ENCODE measurements around the gene MYO1B.

The MYO1B gene

GRCh38 chr2:191301971-191302370 is 56.8 kb downstream of the MYO1B start:
- no peak for DNase-seq

GRCh38 chr2:191302459-191303139 is 57.4 kb downstream of the MYO1B start:
- peak; percentile 61 for DNase-seq

GRCh38 chr2:191303140-191304005 is 58.2 kb downstream of the MYO1B start:
- DNase-seq = no peak

GRCh38 chr2:191304939-191305875 is 60.0 kb downstream of the MYO1B start:
- no peak for DNase-seq

GRCh38 chr2:191308026-191308425 is 62.8 kb downstream of the MYO1B start:
- no peak for DNase-seq

GRCh38 chr2:191311156-191311555 is 66.0 kb downstream of the MYO1B start:
- DNase-seq = no peak

GRCh38 chr2:191311627-191312026 is 66.4 kb downstream of the MYO1B start:
- no peak for DNase-seq

GRCh38 chr2:191312163-191312562 is 67.0 kb downstream of the MYO1B start:
- DNase-seq = no peak

GRCh38 chr2:191312662-191313061 is 67.5 kb downstream of the MYO1B start:
- no peak for DNase-seq

GRCh38 chr2:191314697-191315364 is 69.6 kb downstream of the MYO1B start:
- no peak for DNase-seq

- no peak for DNase-seq
Measured at GRCh38 chr2:191315365-191315752, 70.2 kb downstream of the MYO1B start.

- DNase-seq = no peak
Measured at GRCh38 chr2:191316246-191316994, 71.2 kb downstream of the MYO1B start.

GRCh38 chr2:191318037-191318728 is 73.0 kb downstream of the MYO1B start:
- peak; percentile 30 for DNase-seq

GRCh38 chr2:191318729-191319078 is 73.5 kb downstream of the MYO1B start:
- no peak for DNase-seq

- DNase-seq = no peak
Measured at GRCh38 chr2:191319186-191319585, 74.0 kb downstream of the MYO1B start.

GRCh38 chr2:191320881-191321280 is 75.7 kb downstream of the MYO1B start:
- no peak for DNase-seq

GRCh38 chr2:191321861-191322662 is 76.9 kb downstream of the MYO1B start:
- DNase-seq = peak; percentile 85

GRCh38 chr2:191322828-191323506 is 77.8 kb downstream of the MYO1B start:
- DNase-seq = peak; percentile 20

- DNase-seq = no peak
Measured at GRCh38 chr2:191325651-191326365, 80.6 kb downstream of the MYO1B start.

Measured in hematopoietic multipotent progenitor cell treated with erythropoietin and hydrocortisone succinate and interleukin-3 and kit ligand, for 4 days (in vitro differentiated cells).